Gastroesophageal sphincter (tissue), 4 donors: ENCODE results near the gene YIF1B. TPM values are rescaled to one million over a fixed set of nuclear protein-coding genes. Genes with fewer than 3 reads are reported as not detected.

Experiments used
- ATAC-seq: fragments of 150-250 bp; one replicate; pipeline ENCODE4 v1.9.1; 2016; ENCODE audit warnings: mild to moderate bottlenecking, moderate library complexity
- H3K27ac ChIP-seq, 4 donors: fragments of 200-600 bp; sonication (generic) in 3 of 4; 1 replicate in 3 of 4; 2 replicates in 1 of 4; pipeline ENCODE4 v1.5.1; 2016 to 2019
- H3K27me3 ChIP-seq: fragments of 200-600 bp; sonication (generic); one replicate; pipeline ENCODE4 v1.5.1; 2019
- H3K36me3 ChIP-seq, 2 donors: fragments of 200-600 bp; sonication (generic); one replicate each; pipeline ENCODE4 v1.5.1; 2019; ENCODE audit warnings: control low read depth in 1 of 2
- H3K4me1 ChIP-seq, 3 donors: fragments of 200-600 bp; sonication (generic); 1 replicate in 2 of 3; 2 replicates in 1 of 3; pipeline ENCODE4 v1.5.1; 2016 to 2019; ENCODE audit warnings: control low read depth in 2 of 3
- H3K4me3 ChIP-seq, 2 donors: fragments of 200-600 bp; sonication (generic); one replicate each; pipeline ENCODE4 v1.5.1; 2019; ENCODE audit warnings: mild to moderate bottlenecking in 1 of 2, moderate library complexity in 1 of 2
- H3K9me3 ChIP-seq, 3 donors: fragments of 200-600 bp; sonication (generic); one replicate each; pipeline ENCODE4 v1.5.1; 2017 to 2019; ENCODE audit warnings: control low read depth in 2 of 3
- CTCF ChIP-seq, 4 experiments: fragments of 200-600 bp in 2 of 4; fragments of 450-650 bp in 2 of 4; sonication (generic) in 1 of 4; IDR thresholded peaks; one replicate each; pipeline ENCODE4 v1.5.1; 2017 to 2019; ENCODE audit warnings: antibody characterized with exemption in 4 of 4, mild to moderate bottlenecking in 2 of 4, moderate library complexity in 2 of 4
- EP300 ChIP-seq: sonication (generic); formaldehyde crosslinking; IDR thresholded peaks from one replicate; pipeline ENCODE4 v1.6.1; 2017; ENCODE audit warnings: antibody characterized with exemption, mild to moderate bottlenecking
- POLR2A ChIP-seq, 2 donors: fragments of 450-650 bp; IDR thresholded peaks; one replicate each; pipeline ENCODE4 v1.6.1; 2017; ENCODE audit warnings: antibody characterized with exemption in 2 of 2, mild to moderate bottlenecking in 2 of 2, moderate library complexity in 1 of 2
- POLR2AphosphoS5 ChIP-seq: sonication (generic); formaldehyde crosslinking; IDR thresholded peaks from one replicate; pipeline ENCODE4 v1.6.1; 2017; ENCODE audit warnings: antibody characterized with exemption
- WGBS, 2 donors: methylation state at CpG; one replicate each; pipeline ENCODE4 v1.1.5; 2018; ENCODE audit warnings: low coverage in 1 of 2; 5-methylcytosine and 5-hydroxymethylcytosine counted together
- total RNA-seq, 4 donors: library from RNA; depleted of rRNA; stranded (reverse); fragments of >200 nt; gene quantifications; one replicate each; pipeline ENCODE4 v1.1.0, GENCODE V29; 2016

Gene YIF1B
- total RNA-seq, 4 donors from 2014 or later, result 14.0 to 20.7 (median 17.1) TPM

GRCh38 chr19:38335949-38336637, 20.3 kb upstream of the YIF1B start:
- Histone ChIP-seq H3K27me3 (no peaks in the 10 kb centered on the region), H3K4me3 (peak overlapping the region; percentile 70 to 77), H3K36me3 (peaks cover 0 to 35% of the 10 kb centered on the region in 2 donors), H3K4me1 (peaks cover 0 to 27% (median 7%) of the 10 kb centered on the region in 3 donors), H3K27ac (peak overlapping the region; percentile 85 to 99 (median 96)), H3K9me3 (no peaks in the 10 kb centered on the region)
- ATAC-seq, result peak; percentile 90
- TF ChIP-seq POLR2A (IDR thresholded peaks at IDR 0.05), result peak; percentile 24 to 28
- no peak for TF ChIP-seq CTCF (IDR thresholded peaks at IDR 0.05)
- peak; percentile 61 for TF ChIP-seq POLR2AphosphoS5
- TF ChIP-seq EP300, result no peak
- WGBS, 2 donors, result 0% methylated on average over 44 to 47 of the region's 52 CpGs

GRCh38 chr19:38333245-38333644, 17.5 kb upstream of the YIF1B start:
- Histone ChIP-seq H3K27ac (no peak overlapping the region), H3K9me3 (no peaks in the 10 kb centered on the region), H3K36me3 (peaks cover 0 to 9% of the 10 kb centered on the region in 2 donors), H3K27me3 (no peaks in the 10 kb centered on the region), H3K4me3 (no peak overlapping the region), H3K4me1 (peaks cover 0 to 18% (median 7%) of the 10 kb centered on the region in 3 donors)
- no peak for ATAC-seq
- TF ChIP-seq POLR2A (IDR thresholded peaks at IDR 0.05) (no peak), EP300 (no peak), CTCF (IDR thresholded peaks at IDR 0.05) (no peak), POLR2AphosphoS5 (no peak)
- WGBS, 2 donors, result 83 to 91% methylated on average over 5 to 8 of the region's 9 CpGs

GRCh38 chr19:38331728-38332127, 16.0 kb upstream of the YIF1B start:
- TF ChIP-seq EP300, result no peak
- TF ChIP-seq POLR2A (IDR thresholded peaks at IDR 0.05), result no peak
- TF ChIP-seq CTCF (IDR thresholded peaks at IDR 0.05), result no peak
- no peak for TF ChIP-seq POLR2AphosphoS5

GRCh38 chr19:38329651-38330050, 13.9 kb upstream of the YIF1B start:
- no peak overlapping the region for H3K27ac ChIP-seq
- no peak overlapping the region for H3K4me3 ChIP-seq
- no peaks in the 10 kb centered on the region for H3K27me3 ChIP-seq
- 95% methylated on average over 7 of the region's 7 CpGs; no CpG with 5 or more reads in 1 of the 2 donors for WGBS, 2 donors
- no peak for ATAC-seq
- TF ChIP-seq EP300, result no peak
- TF ChIP-seq POLR2A (IDR thresholded peaks at IDR 0.05), result no peak
- no peak for TF ChIP-seq CTCF (IDR thresholded peaks at IDR 0.05)
- no peak for TF ChIP-seq POLR2AphosphoS5
- no peaks in the 10 kb centered on the region for H3K4me1 ChIP-seq
- peaks cover 0 to 36% of the 10 kb centered on the region in 2 donors for H3K36me3 ChIP-seq
- H3K9me3 ChIP-seq, result no peaks in the 10 kb centered on the region

More at GRCh38 chr19:38331728-38332127, 16.0 kb upstream of the YIF1B start:
- Histone ChIP-seq H3K9me3 (no peaks in the 10 kb centered on the region), H3K4me3 (no peak overlapping the region), H3K4me1 (peaks cover 0 to 5% (median 0%) of the 10 kb centered on the region in 3 donors), H3K27ac (no peak overlapping the region), H3K36me3 (peaks cover 0 to 17% of the 10 kb centered on the region in 2 donors), H3K27me3 (no peaks in the 10 kb centered on the region)
- ATAC-seq, result no peak
- WGBS, 2 donors, result 20 to 63% methylated on average over 1 of the region's 1 CpG

- WGBS, 2 donors, result 83% methylated on average over 6 of the region's 22 CpGs; no CpG with 5 or more reads in 1 of the 2 donors
- no peak overlapping the region for H3K27ac ChIP-seq
Measured at GRCh38 chr19:38326591-38326990, 10.8 kb upstream of the YIF1B start.

More at GRCh38 chr19:38326591-38326990, 10.8 kb upstream of the YIF1B start:
- Histone ChIP-seq H3K36me3 (peaks cover 0 to 41% of the 10 kb centered on the region in 2 donors), H3K4me1 (peaks cover 0 to 9% (median 4%) of the 10 kb centered on the region in 3 donors), H3K27me3 (no peaks in the 10 kb centered on the region), H3K4me3 (no peak overlapping the region), H3K9me3 (no peaks in the 10 kb centered on the region)
- ATAC-seq, result no peak
- TF ChIP-seq CTCF (IDR thresholded peaks at IDR 0.05) (no peak), POLR2A (IDR thresholded peaks at IDR 0.05) (no peak)
